GM10248 (cell line): Measurements from ENCODE around the gene FGF7.

Experiments used
- CTCF ChIA-PET: fragments of 300-600 bp; sonication (Branson Sonifier 250); formaldehyde crosslinking; extraction: SDS; loops from one replicate; lab custom pipeline; 2021; ENCODE audit warnings: antibody characterized with exemption; lab: Yijun Ruan, JAX
- POLR2A ChIA-PET: fragments of 350-650 bp; sonication (Branson Sonifier 250); formaldehyde crosslinking; extraction: SDS; loops from one replicate; lab custom pipeline; 2020; ENCODE audit warnings: antibody characterized with exemption; lab: Yijun Ruan, JAX
- DNase-seq: peaks from one replicate; pipeline ENCODE4 v3.0.0; 2012; ENCODE audit errors: extremely low spot score
- TF ChIP-seq, protein P1 (sequence below): IDR thresholded peaks from 2 replicates; pipeline ENCODE4 v1.5.1; 2012; ENCODE audit warnings: mild to moderate bottlenecking, low read depth; ENCODE audit errors: extremely low read depth, missing control alignments, control extremely low read depth

Gene FGF7

DNA sequence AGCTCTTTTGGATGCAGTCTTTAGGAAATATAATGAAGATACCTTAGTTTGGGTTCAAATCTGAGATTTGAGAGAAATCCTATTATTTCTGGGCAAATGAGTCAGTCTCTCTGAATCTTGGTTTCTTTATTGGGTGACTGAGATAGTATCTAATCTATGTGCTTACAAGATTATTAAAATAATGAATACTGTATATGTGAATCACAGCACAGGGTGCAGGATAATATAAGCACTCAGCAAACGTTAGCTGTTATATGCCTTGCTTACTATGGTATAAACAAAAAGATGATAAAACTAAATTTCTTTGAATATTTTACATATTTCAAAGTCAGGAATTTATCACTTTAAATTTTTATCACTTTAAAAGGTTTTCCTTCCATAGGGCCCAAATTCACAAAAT lies 29.6 kb downstream of the FGF7 start:
- CTCF ChIA-PET = interaction anchor here (0.8 kb wide), 2 partner anchors 10 to 18 kb away, joined by 3 read pairs; no protein-coding TSS in a partner anchor
- TF ChIP-seq, protein P1, sequence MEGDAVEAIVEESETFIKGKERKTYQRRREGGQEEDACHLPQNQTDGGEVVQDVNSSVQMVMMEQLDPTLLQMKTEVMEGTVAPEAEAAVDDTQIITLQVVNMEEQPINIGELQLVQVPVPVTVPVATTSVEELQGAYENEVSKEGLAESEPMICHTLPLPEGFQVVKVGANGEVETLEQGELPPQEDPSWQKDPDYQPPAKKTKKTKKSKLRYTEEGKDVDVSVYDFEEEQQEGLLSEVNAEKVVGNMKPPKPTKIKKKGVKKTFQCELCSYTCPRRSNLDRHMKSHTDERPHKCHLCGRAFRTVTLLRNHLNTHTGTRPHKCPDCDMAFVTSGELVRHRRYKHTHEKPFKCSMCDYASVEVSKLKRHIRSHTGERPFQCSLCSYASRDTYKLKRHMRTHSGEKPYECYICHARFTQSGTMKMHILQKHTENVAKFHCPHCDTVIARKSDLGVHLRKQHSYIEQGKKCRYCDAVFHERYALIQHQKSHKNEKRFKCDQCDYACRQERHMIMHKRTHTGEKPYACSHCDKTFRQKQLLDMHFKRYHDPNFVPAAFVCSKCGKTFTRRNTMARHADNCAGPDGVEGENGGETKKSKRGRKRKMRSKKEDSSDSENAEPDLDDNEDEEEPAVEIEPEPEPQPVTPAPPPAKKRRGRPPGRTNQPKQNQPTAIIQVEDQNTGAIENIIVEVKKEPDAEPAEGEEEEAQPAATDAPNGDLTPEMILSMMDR = no peak
- DNase-seq = no peak
- POLR2A ChIA-PET = no interaction called here

DNA sequence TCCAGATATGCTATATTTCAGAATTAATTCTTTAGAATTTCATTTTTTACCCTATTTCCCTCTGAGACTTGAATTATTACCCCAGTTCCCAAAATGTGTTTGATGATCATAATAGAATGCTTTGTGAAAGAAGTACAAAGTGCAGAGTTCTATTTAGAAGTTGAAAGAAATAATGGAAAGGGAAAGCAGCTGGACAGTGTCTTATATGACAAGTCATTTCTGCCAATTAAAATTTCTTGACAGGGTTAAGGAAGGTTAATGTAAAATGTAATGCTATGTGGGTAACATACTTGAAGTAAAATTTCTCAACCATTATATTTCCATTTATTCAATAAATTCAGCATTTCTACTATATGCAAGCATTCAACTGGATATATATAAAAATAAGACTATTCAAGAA lies 33.1 kb downstream of the FGF7 start:
- TF ChIP-seq, protein P1 = no peak
- DNase-seq = no peak
- CTCF ChIA-PET = interaction anchor here (1.5 kb wide), 1 partner anchor 34 kb away, joined by 3 read pairs; no protein-coding TSS in a partner anchor
- POLR2A ChIA-PET = no interaction called here

DNA sequence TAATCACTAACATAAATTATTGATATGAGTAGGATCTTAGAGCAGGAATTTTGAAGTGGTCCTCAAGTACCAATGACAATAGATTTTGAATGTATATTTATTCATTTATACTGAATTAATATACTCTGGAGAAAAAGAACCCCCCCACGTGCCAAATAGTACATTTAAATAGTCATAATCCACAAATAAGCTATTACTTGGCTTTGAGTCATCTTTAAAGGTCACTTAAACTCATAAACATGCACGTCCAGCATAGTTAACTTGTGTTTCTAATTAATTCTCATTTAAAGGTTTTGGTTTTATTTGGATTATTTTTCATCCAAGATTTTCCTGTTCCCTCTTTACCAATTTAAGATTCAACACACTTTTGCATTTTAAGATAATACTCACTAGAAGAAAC lies 35.1 kb downstream of the FGF7 start:
- POLR2A ChIA-PET = no interaction called here
- DNase-seq = no peak
- TF ChIP-seq, protein P1 = no peak
- CTCF ChIA-PET = no interaction called here

DNA sequence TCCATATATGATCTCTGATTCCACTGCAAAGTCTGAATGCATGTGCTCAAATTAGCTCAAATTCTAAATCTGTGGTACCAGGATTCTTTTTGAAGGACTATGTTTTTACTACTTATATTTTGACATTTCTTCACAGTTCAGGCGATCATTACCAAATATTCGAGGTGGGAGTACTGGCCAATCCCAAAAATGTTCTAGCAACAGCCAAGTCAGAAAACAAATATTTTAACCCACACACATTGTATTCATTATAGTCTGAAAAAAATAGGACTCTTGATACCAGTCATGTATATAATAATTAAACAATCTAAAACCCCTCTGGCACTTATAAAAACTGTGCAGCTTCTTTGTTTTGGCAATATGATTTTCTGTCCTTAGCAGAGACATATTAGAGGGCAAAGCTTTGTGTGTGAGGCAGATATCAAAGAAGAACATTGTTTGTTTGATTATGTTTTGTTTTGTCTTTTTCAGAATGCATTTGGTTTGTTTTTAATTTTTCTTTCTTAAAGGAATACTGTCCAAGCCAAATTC lies 37.4 kb downstream of the FGF7 start:
- POLR2A ChIA-PET = no interaction called here
- CTCF ChIA-PET = interaction anchor here (1.0 to 1.6 kb wide), 2 partner anchors 10 to 11 kb away, joined by 4 to 5 read pairs; no protein-coding TSS in a partner anchor
- no peak for DNase-seq
- TF ChIP-seq, protein P1 = no peak

DNA sequence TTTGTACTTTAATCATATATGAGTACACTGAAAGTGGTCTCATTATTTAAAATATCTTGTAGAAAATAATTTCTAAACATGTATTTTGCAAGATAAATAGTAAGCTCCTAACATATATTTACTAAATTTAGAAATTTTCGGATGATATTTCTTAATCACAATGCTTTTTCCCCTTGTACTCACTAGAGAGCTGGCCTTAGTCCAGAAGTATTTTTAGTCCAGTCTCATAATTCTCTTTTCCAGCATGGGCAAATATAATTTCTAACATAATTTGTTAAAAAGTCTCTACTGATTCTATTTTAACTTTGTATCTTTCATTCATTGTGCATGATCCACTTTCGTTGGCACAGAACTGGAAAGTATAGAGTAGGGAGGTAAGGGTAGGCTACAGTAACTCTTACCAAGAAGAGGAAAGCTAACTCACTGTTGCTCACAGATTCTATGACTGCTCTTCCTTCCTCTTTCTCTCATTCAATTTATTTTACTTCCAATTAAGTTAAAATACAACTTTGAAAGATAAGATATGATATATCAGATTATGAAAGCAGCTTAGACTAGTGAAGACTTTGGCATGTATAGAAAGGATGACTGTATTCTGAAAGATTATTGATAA lies 39.3 kb downstream of the FGF7 start:
- ChIA-PET POLR2A (no interaction called here), CTCF (interaction anchor here (1.5 kb wide), 1 partner anchor 8 kb away, joined by 4 read pairs; no protein-coding TSS in a partner anchor)
- TF ChIP-seq, protein P1 = no peak
- no peak for DNase-seq

DNA sequence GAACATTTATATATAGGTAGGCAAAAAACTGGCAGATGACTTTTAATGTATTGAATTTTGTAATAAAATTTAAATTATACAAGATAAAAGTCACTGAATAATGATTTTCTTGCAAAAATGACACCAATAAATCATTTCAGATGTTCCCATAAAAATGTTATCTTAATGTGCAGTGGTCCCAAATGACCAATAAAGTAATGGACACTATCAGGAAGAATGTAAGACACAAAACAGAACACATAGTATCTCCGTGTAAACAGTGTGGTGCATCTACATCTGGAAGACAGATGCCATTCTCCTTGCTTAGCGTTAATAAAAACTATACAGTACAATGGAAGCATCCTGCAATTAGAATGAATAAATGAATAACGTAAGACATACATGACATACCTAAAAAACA lies 41.5 kb downstream of the FGF7 start:
- ChIA-PET CTCF (no interaction called here), POLR2A (no interaction called here)
- TF ChIP-seq, protein P1 = no peak
- DNase-seq = no peak
